SK-N-SH treated with all-trans-retinoic acid at 6 μM for 48 hours (cell line): Measurements from ENCODE around the gene ADAMTS17.

Source experiments
- ATAC-seq: fragments of 200-7000 bp; cut with Tn5 transposase; 3 replicates; pipeline ENCODE4 v1.9.1; 2020; ENCODE audit warnings: mild to moderate bottlenecking, moderate library complexity
- ARNTL ChIP-seq: fragments of 450-650 bp; formaldehyde crosslinking; IDR thresholded peaks from 2 replicates; pipeline ENCODE4 v1.5.0; 2020; ENCODE audit warnings: low read depth, mild to moderate bottlenecking, moderate library complexity, borderline replicate concordance
- BACH2 ChIP-seq: fragments of 250-450 bp; sonication (Bioruptor Pico); IDR thresholded peaks from 2 replicates; pipeline ENCODE4 v1.9.0; 2021; ENCODE audit warnings: mild to moderate bottlenecking, borderline replicate concordance
- CREB5 ChIP-seq: fragments of 250-450 bp; sonication (Bioruptor Pico); IDR thresholded peaks from 2 replicates; pipeline ENCODE4 v1.5.1; 2020; ENCODE audit warnings: low read depth, mild to moderate bottlenecking, moderate library complexity
- CSRNP3 ChIP-seq: fragments of 250-450 bp; sonication (Bioruptor Pico); IDR thresholded peaks from 2 replicates; pipeline ENCODE4 v1.5.1; 2021; ENCODE audit warnings: mild to moderate bottlenecking, moderate library complexity
- ESRRG ChIP-seq: fragments of 250-450 bp; sonication (Bioruptor Pico); IDR thresholded peaks from 2 replicates; pipeline ENCODE4 v1.6.1; 2021; ENCODE audit warnings: mild to moderate bottlenecking
- GLIS3 ChIP-seq: fragments of 250-450 bp; sonication (Bioruptor Pico); IDR thresholded peaks from 2 replicates; pipeline ENCODE4 v1.5.0; 2020; ENCODE audit warnings: mild to moderate bottlenecking, moderate library complexity
- ISL1 ChIP-seq: fragments of 250-450 bp; sonication (Bioruptor Pico); IDR thresholded peaks from 2 replicates; pipeline ENCODE4 v2.1.2; 2022; ENCODE audit warnings: mild to moderate bottlenecking, moderate library complexity
- PATZ1 ChIP-seq: fragments of 250-450 bp; sonication (Bioruptor Pico); IDR thresholded peaks from 2 replicates; pipeline ENCODE4 v1.8.0; 2020; ENCODE audit warnings: mild to moderate bottlenecking, moderate library complexity, borderline replicate concordance
- POU6F1 ChIP-seq: fragments of 250-450 bp; sonication (Bioruptor Pico); IDR thresholded peaks from 2 replicates; pipeline ENCODE4 v1.8.0; 2021; ENCODE audit warnings: low read depth, mild to moderate bottlenecking, moderate library complexity, borderline replicate concordance
- PPARA ChIP-seq: fragments of 250-450 bp; sonication (Bioruptor Pico); IDR thresholded peaks from 2 replicates; pipeline ENCODE4 v1.5.0; 2020; ENCODE audit warnings: mild to moderate bottlenecking, borderline replicate concordance
- SNAI2 ChIP-seq: fragments of 250-450 bp; sonication (Bioruptor Pico); IDR thresholded peaks from 2 replicates; pipeline ENCODE4 v1.5.0; 2020; ENCODE audit warnings: mild to moderate bottlenecking, moderate library complexity
- TCF4 ChIP-seq: fragments of 250-450 bp; sonication (Bioruptor Pico); IDR thresholded peaks from 2 replicates; pipeline ENCODE4 v1.8.0; 2021; ENCODE audit warnings: mild to moderate bottlenecking, moderate library complexity, borderline replicate concordance
- TOX ChIP-seq: fragments of 250-450 bp; sonication (Bioruptor Pico); IDR thresholded peaks from 2 replicates; pipeline ENCODE4 v1.8.0; 2021; ENCODE audit warnings: mild to moderate bottlenecking, moderate library complexity, borderline replicate concordance
- TSHZ2 ChIP-seq: fragments of 250-450 bp; sonication (Bioruptor Pico); IDR thresholded peaks from 2 replicates; pipeline ENCODE4 v1.5.0; 2020; ENCODE audit warnings: mild to moderate bottlenecking, moderate library complexity
- ZC3H10 ChIP-seq: fragments of 250-450 bp; sonication (Bioruptor Pico); IDR thresholded peaks from 2 replicates; pipeline ENCODE4 v1.5.1; 2021; ENCODE audit warnings: mild to moderate bottlenecking, moderate library complexity
- ZFP3 ChIP-seq: fragments of 250-450 bp; sonication (Bioruptor Pico); IDR thresholded peaks from 2 replicates; pipeline ENCODE4 v1.5.0; 2020; ENCODE audit warnings: mild to moderate bottlenecking, moderate library complexity
- ZNF565 ChIP-seq: fragments of 450-650 bp; formaldehyde crosslinking; conservative IDR thresholded peaks from 2 replicates; pipeline ENCODE4 v1.5.0; 2020; ENCODE audit warnings: low read depth, mild to moderate bottlenecking, moderate library complexity
- ZNF70 ChIP-seq: fragments of 450-650 bp; formaldehyde crosslinking; IDR thresholded peaks from 2 replicates; pipeline ENCODE4 v1.5.0; 2020; ENCODE audit warnings: mild to moderate bottlenecking, moderate library complexity

Gene ADAMTS17

GRCh38 chr15:100141311-100142001 lies 200.3 kb downstream of the ADAMTS17 start:
- TF ChIP-seq ZC3H10 (CRISPR knock-in tag) (no peak), ZFP3 (no peak), ZNF70 (CRISPR knock-in tag) (no peak), TCF4 (CRISPR knock-in tag) (no peak), ISL1 (CRISPR knock-in tag) (no peak)
- no peak for ATAC-seq

GRCh38 chr15:100140527-100141308 lies 201.1 kb downstream of the ADAMTS17 start:
- ATAC-seq, result no peak

GRCh38 chr15:100134586-100134985 lies 207.2 kb downstream of the ADAMTS17 start:
- no peak for TF ChIP-seq TSHZ2 (CRISPR knock-in tag)
- no peak for ATAC-seq

More at GRCh38 chr15:100140527-100141308, 201.1 kb downstream of the ADAMTS17 start:
- TF ChIP-seq TOX (CRISPR knock-in tag) (no peak), ARNTL (no peak), PPARA (CRISPR knock-in tag) (no peak), ZNF565 (CRISPR knock-in tag) (no peak), SNAI2 (CRISPR knock-in tag) (no peak), CSRNP3 (no peak), GLIS3 (CRISPR knock-in tag) (no peak), ZNF70 (CRISPR knock-in tag) (no peak), ESRRG (CRISPR knock-in tag) (no peak), PATZ1 (CRISPR knock-in tag) (no peak), POU6F1 (CRISPR knock-in tag) (no peak), ZFP3 (no peak), BACH2 (CRISPR knock-in tag) (no peak), TCF4 (CRISPR knock-in tag) (no peak), CREB5 (CRISPR knock-in tag) (no peak)
